ENCODE data around the gene HUWE1.

HUWE1 gene

GRCh38 chrX:53688300-53688699 lies 1.8 kb upstream of the HUWE1 start:
- DNase-seq (ENCODE audit: low read depth), result no peak

GRCh38 chrX:53685711-53686110 lies 808 bp downstream of the HUWE1 start:
- DNase-seq (ENCODE audit: low read depth), result no peak

GRCh38 chrX:53684415-53685192 lies 1.9 kb downstream of the HUWE1 start:
- DNase-seq (ENCODE audit: low read depth), result no peak

GRCh38 chrX:53683556-53684414 lies 2.7 kb downstream of the HUWE1 start:
- peak; percentile 78 for DNase-seq (ENCODE audit: low read depth)

GRCh38 chrX:53682885-53683555 lies 3.5 kb downstream of the HUWE1 start:
- DNase-seq (ENCODE audit: low read depth), result no peak

- DNase-seq (ENCODE audit: low read depth), result no peak
These were observed 4.9 kb downstream of the HUWE1 start for GRCh38 chrX:53681661-53682060.

GRCh38 chrX:53678667-53679066 lies 7.9 kb downstream of the HUWE1 start:
- DNase-seq (ENCODE audit: low read depth), result no peak

GRCh38 chrX:53677286-53677685 lies 9.2 kb downstream of the HUWE1 start:
- no peak for DNase-seq (ENCODE audit: low read depth)

- DNase-seq (ENCODE audit: low read depth), result no peak
These were observed 11.9 kb downstream of the HUWE1 start for GRCh38 chrX:53674581-53674980.

- no peak for DNase-seq (ENCODE audit: low read depth)
These were observed 17.3 kb downstream of the HUWE1 start for GRCh38 chrX:53669258-53669657.

- no peak for DNase-seq (ENCODE audit: low read depth)
These were observed 20.3 kb downstream of the HUWE1 start for GRCh38 chrX:53666171-53666570.

- no peak for DNase-seq (ENCODE audit: low read depth)
These were observed 26.5 kb downstream of the HUWE1 start for GRCh38 chrX:53660004-53660403.

GRCh38 chrX:53659039-53659438 lies 27.5 kb downstream of the HUWE1 start:
- DNase-seq (ENCODE audit: low read depth), result no peak

GRCh38 chrX:53656845-53657244 lies 29.7 kb downstream of the HUWE1 start:
- DNase-seq (ENCODE audit: low read depth), result no peak

- DNase-seq (ENCODE audit: low read depth), result no peak
These were observed 32.1 kb downstream of the HUWE1 start for GRCh38 chrX:53654376-53654775.

- DNase-seq (ENCODE audit: low read depth), result no peak
These were observed 41.8 kb downstream of the HUWE1 start for GRCh38 chrX:53644751-53645150.

- DNase-seq (ENCODE audit: low read depth), result no peak
These were observed 44.2 kb downstream of the HUWE1 start for GRCh38 chrX:53642337-53642736.

GRCh38 chrX:53639257-53639656 lies 47.3 kb downstream of the HUWE1 start:
- DNase-seq (ENCODE audit: low read depth), result no peak

GRCh38 chrX:53637479-53637878 lies 49.0 kb downstream of the HUWE1 start:
- DNase-seq (ENCODE audit: low read depth), result no peak

GRCh38 chrX:53631156-53631555 lies 55.4 kb downstream of the HUWE1 start:
- DNase-seq (ENCODE audit: low read depth), result no peak

GRCh38 chrX:53630261-53630660 lies 56.3 kb downstream of the HUWE1 start:
- DNase-seq (ENCODE audit: low read depth), result no peak

GRCh38 chrX:53622431-53622830 lies 64.1 kb downstream of the HUWE1 start:
- no peak for DNase-seq (ENCODE audit: low read depth)
